K562 (cell line): ENCODE results near the gene TFDP3. TPM values are rescaled to one million over a fixed set of nuclear protein-coding genes. Genes with fewer than 3 reads are reported as not detected.

Experiments
- ATAC-seq: fragments of 200-7000 bp; cut with Tn5 transposase; 3 replicates; pipeline ENCODE4 v1.9.1; 2020; ENCODE audit warnings: moderate library complexity
- BruUV-seq: library from RNA; stranded (reverse); fragments of 400-500 nt; replicated peaks from 2 replicates; lab custom pipeline; 2021; lab: Mats Ljungman, UMichigan
- CTCF ChIA-PET: fragments of 300-600 bp; formaldehyde crosslinking; extraction: SDS; loops from one replicate; lab custom pipeline; 2021; ENCODE audit warnings: low intra/inter-chr PET ratio; lab: Yijun Ruan, JAX
- POLR2A ChIA-PET: fragments of 300-600, 350-650 bp; sonication (Branson Sonifier 250); formaldehyde crosslinking; extraction: SDS; loops from one replicate; lab custom pipeline; 2021; ENCODE audit warnings: antibody characterized with exemption, inconsistent platforms; lab: Yijun Ruan, JAX
- DNase-seq, 4 experiments: peaks; one replicate each; pipeline versions ENCODE4 v3.0.0 to v3.0.0-alpha.2; 2011 to 2018; ENCODE audit warnings: low spot score in 3 of 4, mixed read lengths in 3 of 4; ENCODE audit errors: extremely low read depth in 1 of 4
- FAIRE-seq: peaks from 2 replicates; lab custom pipeline; 2011; peaks lifted over from hg19 to GRCh38; lab: Jason Lieb, UNC
- H2AFZ ChIP-seq: 2 replicates; pipeline ENCODE4 v1.6.0; 2011; ENCODE audit warnings: low read depth, low read length, control low read depth, inconsistent platforms
- H3K27ac ChIP-seq: fragments of 200-600 bp; 3 replicates; pipeline ENCODE4 v1.8.0; 2011; ENCODE audit warnings: low read depth, mild to moderate bottlenecking, control low read depth, inconsistent platforms, low read length, moderate library complexity, mixed read lengths; ENCODE audit errors: extremely low read depth
- H3K27me3 ChIP-seq, 2 experiments: fragments of 300-600 bp in 1 of 2; 2 replicates in 1 of 2; 3 replicates in 1 of 2; pipeline versions ENCODE4 v1.6.0 to v1.8.0; 2011; ENCODE audit warnings: inconsistent platforms in 2 of 2, low read length in 2 of 2, mild to moderate bottlenecking in 1 of 2, mixed read lengths in 1 of 2, moderate library complexity in 1 of 2; ENCODE audit not compliant: control insufficient read depth in 2 of 2, insufficient read depth in 2 of 2
- H3K36me3 ChIP-seq: fragments of 300-600 bp; 3 replicates; pipeline ENCODE4 v1.8.0; 2011; ENCODE audit warnings: mild to moderate bottlenecking, low read length, inconsistent platforms; ENCODE audit not compliant: control insufficient read depth, insufficient read depth
- H3K4me1 ChIP-seq, 2 experiments: fragments of 200-600 bp in 1 of 2; replicated peaks in 1 of 2; 2 replicates in 1 of 2; 3 replicates in 1 of 2; pipeline versions ENCODE4 v1.5.1 to v1.8.0; 2011; ENCODE audit warnings: inconsistent platforms in 2 of 2, low read length in 2 of 2, mild to moderate bottlenecking in 1 of 2, mixed read lengths in 1 of 2, moderate library complexity in 1 of 2; ENCODE audit not compliant: control insufficient read depth in 2 of 2, insufficient read depth in 2 of 2
- H3K4me2 ChIP-seq: 2 replicates; pipeline ENCODE4 v1.6.1; 2011; ENCODE audit warnings: low read length, control low read depth, inconsistent platforms, mixed read lengths; ENCODE audit not compliant: insufficient read depth
- H3K4me3 ChIP-seq: fragments of 200-600 bp; sonication (generic), shearing (Covaris generic); 2 replicates; pipeline ENCODE4 v1.5.1; 2016; ENCODE audit warnings: control low read depth, inconsistent platforms
- H3K79me2 ChIP-seq: fragments of 200-600 bp; 3 replicates; pipeline ENCODE4 v1.8.0; 2011; ENCODE audit warnings: low read length, inconsistent platforms; ENCODE audit not compliant: control insufficient read depth, insufficient read depth
- H3K9ac ChIP-seq, 2 experiments: 2 replicates each; pipeline versions ENCODE4 v1.6.0 to v1.6.1; 2011; ENCODE audit warnings: low read depth in 2 of 2, low read length in 2 of 2, control low read depth in 1 of 2, inconsistent platforms in 1 of 2, mild to moderate bottlenecking in 1 of 2, mixed read lengths in 1 of 2; ENCODE audit not compliant: insufficient read depth in 1 of 2
- H3K9me1 ChIP-seq: one replicate; pipeline ENCODE4 v1.6.0; 2011; ENCODE audit warnings: inconsistent platforms, mild to moderate bottlenecking, low read length, moderate library complexity; ENCODE audit not compliant: control insufficient read depth, insufficient read depth
- H3K9me3 ChIP-seq: replicated peaks from 2 replicates; pipeline ENCODE4 v1.5.1; 2011; ENCODE audit warnings: low read depth, low read length, inconsistent platforms; ENCODE audit not compliant: control insufficient read depth, insufficient read depth
- H4K20me1 ChIP-seq: replicated peaks from 2 replicates; pipeline ENCODE4 v1.6.1; 2011; ENCODE audit warnings: low read length, inconsistent platforms, mixed read lengths; ENCODE audit not compliant: control insufficient read depth, insufficient read depth
- NFATC3 ChIP-seq: fragments of 450-650 bp; IDR thresholded peaks from 2 replicates; pipeline ENCODE4 v1.6.1; 2017; ENCODE audit warnings: mild to moderate bottlenecking
- RBM39 ChIP-seq: fragments of 200-400 bp; formaldehyde crosslinking; optimal IDR thresholded peaks from 2 replicates; pipeline ENCODE3; 2018; ENCODE audit warnings: low read depth, low read length
- SRSF7 ChIP-seq: fragments of 200-400 bp; formaldehyde crosslinking; optimal IDR thresholded peaks from 2 replicates; pipeline ENCODE3; 2017; ENCODE audit warnings: mild to moderate bottlenecking, low read depth, low read length
- TCF7L2 ChIP-seq: fragments of 150-350 bp; IDR thresholded peaks from 2 replicates; pipeline ENCODE4 v1.6.1; 2016; ENCODE audit warnings: low read depth, mild to moderate bottlenecking, low read length, moderate library complexity
- ZNF384 ChIP-seq: IDR thresholded peaks from 2 replicates; pipeline ENCODE4 v1.6.1; 2012; ENCODE audit warnings: low read depth, low read length, improper control_type of control experiment
- WGBS: fragments of 100-300 bp; shearing (Covaris generic); methylation state at CpG from one replicate; pipeline ENCODE4 v1.1.6; 2016; ENCODE audit warnings: low coverage, mixed read lengths; ENCODE audit not compliant: insufficient coverage; ENCODE audit errors: missing lambda C conversion rate; 5-methylcytosine and 5-hydroxymethylcytosine counted together
- in situ Hi-C: fragments of 300-500 bp; cut with MboI; formaldehyde crosslinking; loops from 4 replicates; pipeline ENCODE4 v1.15.0; 2018; ENCODE audit warnings: inconsistent platforms, mixed read lengths
- intact Hi-C: fragments of 100-400 bp; cut with micrococcal nuclease; formaldehyde crosslinking; loops from 2 replicates; pipeline ENCODE4 v1.14.2; 2022
- polyA plus RNA-seq, 8 experiments: library from polyadenylated mRNA; depleted of rRNA in 4 of 8; stranded (reverse) in 5 of 8; unstranded in 3 of 8; fragments of >200 nt; fragmentation: Nextera tagmentation in 2 of 8; fragmentation: Illumina TruSeq in 1 of 8; extraction: Ambion mirVana in 2 of 8; extraction: Trizol in 1 of 8; gene quantifications; 2 replicates each; pipeline versions ENCODE4 v1.2.1 to v1.2.3, GENCODE V29; 2011 to 2014; ENCODE audit warnings: inconsistent platforms in 1 of 8, missing spikeins in 1 of 8
- total RNA-seq, 7 experiments: library from RNA; depleted of rRNA in 6 of 7; stranded (reverse); fragments of >200 nt in 6 of 7; fragmentation: Illumina TruSeq in 2 of 7; extraction: Trizol in 2 of 7; gene quantifications; 2 replicates each; pipeline versions ENCODE4 v1.2.1 to v1.2.3, GENCODE V29; 2011 to 2021; ENCODE audit warnings: low replicate concordance in 1 of 7
- TF ChIP-seq, protein P1 (sequence below): fragments of 250-450 bp; sonication (Bioruptor Pico); IDR thresholded peaks from 2 replicates; pipeline ENCODE4 v1.6.1; 2021; ENCODE audit warnings: mild to moderate bottlenecking
- TF ChIP-seq, protein P2 (sequence below): fragments of 250-450 bp; sonication (Bioruptor Pico); IDR thresholded peaks from 2 replicates; pipeline ENCODE4 v1.8.0; 2022; ENCODE audit warnings: moderate library complexity, mild to moderate bottlenecking, inconsistent platforms

TFDP3 gene
- total and polyA plus RNA-seq, 9 of the 15 experiments (the other 6 are each of a cell fraction or from before 2014, with no cell fraction given), result 0.09 to 0.25 (median 0.12) TPM; not detected in 5

DNA sequence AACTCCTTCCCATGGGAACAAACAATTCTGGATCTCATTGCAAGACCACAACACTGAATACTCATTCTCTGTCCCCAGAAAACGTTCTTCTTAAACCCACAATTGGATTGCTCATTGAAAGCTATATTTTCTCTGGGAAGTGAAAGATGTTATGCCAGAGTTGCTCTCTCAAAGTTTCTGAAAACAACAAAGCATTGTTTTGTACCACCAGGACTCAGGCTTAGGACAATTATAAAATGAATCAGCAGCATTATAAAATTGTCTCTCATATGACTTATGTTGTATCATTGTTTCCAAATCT is 26.5 kb downstream of the TFDP3 start:
- ATAC-seq (no peak), FAIRE-seq (no peak), DNase-seq (no peak)
- Histone ChIP-seq H3K4me2 (no peak overlapping the region), H3K9me3 (no peaks in the 10 kb centered on the region), H3K9ac (no peak overlapping the region), H3K9me1 (no peaks in the 10 kb centered on the region), H4K20me1 (no peaks in the 10 kb centered on the region), H3K4me3 (no peak overlapping the region), H3K4me1 (no peaks in the 10 kb centered on the region), H3K79me2 (no peaks in the 10 kb centered on the region), H3K36me3 (no peaks in the 10 kb centered on the region), H3K27me3 (no peaks in the 10 kb centered on the region), H2AFZ (no peak overlapping the region), H3K27ac (no peak overlapping the region)
- ChIA-PET CTCF (no interaction called here), POLR2A (no interaction called here)
- intact Hi-C loops, result no loop called here
- 0% methylated on average over 1 of the region's 1 CpG for WGBS
- BruUV-seq, result no TSS peak
- in situ Hi-C loops, result no loop called here
- TF ChIP-seq ZNF384 (no peak), SRSF7 (no peak), NFATC3 (no peak), RBM39 (no peak), TCF7L2 (no peak)
- TF ChIP-seq, protein P1, sequence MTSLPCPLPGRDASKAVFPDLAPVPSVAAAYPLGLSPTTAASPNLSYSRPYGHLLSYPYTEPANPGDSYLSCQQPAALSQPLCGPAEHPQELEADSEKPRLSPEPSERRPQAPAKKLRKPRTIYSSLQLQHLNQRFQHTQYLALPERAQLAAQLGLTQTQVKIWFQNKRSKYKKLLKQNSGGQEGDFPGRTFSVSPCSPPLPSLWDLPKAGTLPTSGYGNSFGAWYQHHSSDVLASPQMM (CRISPR knock-in tag), result no peak
- TF ChIP-seq, protein P2, sequence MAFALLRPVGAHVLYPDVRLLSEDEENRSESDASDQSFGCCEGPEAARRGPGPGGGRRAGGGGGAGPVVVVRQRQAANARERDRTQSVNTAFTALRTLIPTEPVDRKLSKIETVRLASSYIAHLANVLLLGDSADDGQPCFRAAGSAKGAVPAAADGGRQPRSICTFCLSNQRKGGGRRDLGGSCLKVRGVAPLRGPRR, result no peak
